AG09309 (cell line): ENCODE data around the gene MYL12B.

Experiments
- DNase-seq: peaks from one replicate; pipeline ENCODE4 v3.0.0-alpha.2; 2010; ENCODE audit warnings: low read depth
- H3K4me3 ChIP-seq: 2 replicates; pipeline ENCODE4 v1.5.1; 2011; ENCODE audit warnings: mild to moderate bottlenecking, low read depth, low read length, moderate library complexity; ENCODE audit not compliant: control insufficient read depth
- CTCF ChIP-seq: IDR thresholded peaks from 2 replicates; pipeline ENCODE4 v1.5.1; 2011; ENCODE audit warnings: mild to moderate bottlenecking, low read depth, low read length, inconsistent platforms; ENCODE audit not compliant: insufficient read depth, control insufficient read depth; ENCODE audit errors: missing control alignments

Gene MYL12B

GRCh38 chr18:3225588-3225987, 36.3 kb upstream of the MYL12B start:
- no peak overlapping the region for H3K4me3 ChIP-seq
- no peak for DNase-seq
- TF ChIP-seq CTCF: no peak

DNA sequence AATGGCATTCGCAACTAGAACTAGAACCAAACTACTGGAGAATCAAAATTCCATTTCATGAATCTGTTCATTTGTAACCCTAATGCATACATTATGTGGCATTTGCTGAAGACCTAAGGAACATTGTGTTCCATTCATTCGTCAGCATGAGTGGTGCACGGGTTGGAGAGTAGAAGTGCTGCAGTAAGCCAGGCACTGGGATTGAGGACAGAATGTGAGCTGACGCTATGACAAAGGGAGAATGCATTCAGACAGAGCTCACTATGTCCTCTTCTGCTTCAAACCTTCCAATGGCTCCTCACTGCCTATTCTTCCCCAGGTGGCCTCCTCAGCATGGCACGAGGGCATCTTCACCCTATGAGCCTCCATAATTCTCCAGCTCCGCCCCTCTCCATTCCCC, 35.9 kb upstream of the MYL12B start:
- H3K4me3 ChIP-seq: no peak overlapping the region
- TF ChIP-seq CTCF: no peak
- DNase-seq: no peak

DNA sequence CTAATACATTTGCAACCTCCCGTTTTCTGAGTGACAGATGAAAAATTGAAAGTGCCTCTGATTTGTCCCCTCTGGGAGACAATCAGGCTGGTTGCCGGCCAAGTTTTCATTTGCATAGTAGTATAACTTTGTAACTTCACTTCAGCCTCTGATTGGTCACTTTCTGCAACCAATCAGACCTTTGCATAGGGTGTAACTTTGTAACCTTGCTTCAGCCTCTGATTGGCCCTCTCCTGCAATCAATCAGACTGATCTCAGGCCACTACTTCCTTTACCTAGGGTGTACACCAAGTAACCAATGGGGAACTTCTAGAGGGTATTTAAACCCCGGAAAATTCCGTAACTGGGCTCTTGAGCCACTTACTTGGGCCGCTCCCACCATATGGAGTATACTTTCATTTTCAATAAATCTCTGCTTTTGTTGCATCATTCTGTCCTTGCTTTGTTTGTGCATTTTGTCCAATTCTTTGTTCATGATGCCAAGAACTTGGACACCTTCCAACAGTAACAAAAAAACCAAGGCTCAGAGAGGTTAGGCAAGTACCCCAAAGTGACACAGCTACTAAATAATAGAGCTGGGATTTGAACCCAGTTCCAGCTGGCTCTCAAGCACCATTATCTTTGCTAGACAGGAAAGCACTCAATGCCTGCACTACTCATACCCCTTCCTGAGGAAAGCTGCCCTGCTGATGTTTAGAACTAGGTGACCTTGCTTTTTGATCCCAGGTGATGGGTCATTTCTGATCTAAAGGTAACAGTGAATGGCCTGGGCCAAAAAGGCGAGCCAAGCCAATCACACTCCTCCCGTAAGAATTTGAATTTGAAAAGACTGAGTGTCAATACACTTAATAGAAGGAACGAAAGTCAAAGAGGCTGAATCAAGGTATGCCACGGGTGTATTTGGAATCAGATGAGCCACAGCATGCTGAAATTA, 31.3 kb upstream of the MYL12B start:
- no peak for TF ChIP-seq CTCF
- no peak for DNase-seq
- no peak overlapping the region for H3K4me3 ChIP-seq

GRCh38 chr18:3233004-3233403, 28.9 kb upstream of the MYL12B start:
- H3K4me3 ChIP-seq: no peak overlapping the region
- DNase-seq: no peak
- no peak for TF ChIP-seq CTCF

GRCh38 chr18:3233433-3234168, 28.3 kb upstream of the MYL12B start:
- no peak for TF ChIP-seq CTCF
- no peak overlapping the region for H3K4me3 ChIP-seq
- no peak for DNase-seq

DNA sequence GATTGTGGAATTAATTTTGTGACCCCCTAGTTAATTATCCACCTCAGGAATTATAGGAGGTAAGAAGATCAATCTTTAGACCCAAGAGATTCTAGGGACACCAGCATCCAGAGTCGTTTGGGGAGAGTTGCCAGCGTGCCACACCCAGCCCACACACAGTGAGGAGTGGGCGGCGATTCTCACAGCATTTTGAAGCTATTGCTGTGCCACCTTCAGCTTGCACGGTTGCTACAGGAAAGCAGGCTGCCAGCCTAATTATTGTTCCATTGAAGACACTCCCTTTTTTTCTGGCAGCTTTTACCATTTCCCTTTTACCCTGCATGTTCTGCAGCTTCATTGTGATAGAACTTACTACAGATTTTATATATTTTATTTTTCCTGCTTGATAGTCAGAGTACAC, 27.5 kb upstream of the MYL12B start:
- no peak for DNase-seq
- H3K4me3 ChIP-seq: no peak overlapping the region
- no peak for TF ChIP-seq CTCF
